Stimulated activated CD8-positive, alpha-beta memory T cell treated with anti-CD3 and anti-CD28 coated beads, Interleukin-4, amount 100 ng/mL, for 48 hours (primary cell): ENCODE results near the gene KRTAP10-11.
"Not testable (repeated sequence)": the region's sequence is repeated elsewhere in the genome, so short reads cannot be mapped to it uniquely, and the experiment has no call there.

Source experiments
- DNase-seq: peaks from one replicate; pipeline ENCODE4 v3.0.0-alpha.2; 2020

The KRTAP10-11 gene

GRCh38 chr21:44670642-44671432, 24.6 kb downstream of the KRTAP10-11 start:
- no peak for DNase-seq

DNA sequence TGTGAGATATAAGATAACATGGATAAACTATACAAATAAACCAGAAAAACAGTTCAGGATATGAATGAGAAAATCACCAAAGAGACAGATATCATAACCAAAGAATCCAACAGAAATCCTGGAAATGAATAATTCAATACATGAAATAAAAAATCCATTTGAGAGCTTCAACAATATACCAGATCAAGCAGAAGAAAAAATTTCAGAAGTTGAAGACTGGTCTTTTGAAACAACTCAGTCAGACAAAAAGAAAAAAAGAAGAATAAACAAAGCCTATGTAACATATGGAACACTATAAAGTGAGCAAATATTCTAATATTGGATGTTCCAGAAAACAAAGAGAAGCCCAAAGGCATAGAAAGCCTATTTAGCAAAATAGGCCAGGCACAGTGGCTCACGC, 25.7 kb downstream of the KRTAP10-11 start:
- DNase-seq: no peak

DNA sequence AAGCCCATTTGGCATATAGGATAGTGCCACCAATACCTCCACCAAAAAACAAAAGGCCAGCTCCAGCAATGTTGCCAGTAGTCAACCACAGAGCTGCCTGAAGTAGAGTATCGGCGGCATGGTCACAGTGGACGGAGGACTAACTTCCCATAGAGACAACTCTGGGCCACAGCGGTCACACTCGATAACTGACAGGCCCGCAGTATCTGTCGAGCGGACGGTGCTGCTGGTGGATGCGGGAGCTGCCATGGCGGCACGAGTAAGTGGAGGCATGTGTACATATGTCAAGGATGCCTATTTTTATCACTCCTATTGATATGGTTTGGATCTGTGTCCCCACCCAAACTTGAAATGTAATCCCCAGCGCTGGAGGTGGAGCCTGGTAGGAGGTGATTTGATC, 31.7 kb downstream of the KRTAP10-11 start:
- no peak for DNase-seq

GRCh38 chr21:44681152-44681551, 34.9 kb downstream of the KRTAP10-11 start:
- DNase-seq: no peak

DNA sequence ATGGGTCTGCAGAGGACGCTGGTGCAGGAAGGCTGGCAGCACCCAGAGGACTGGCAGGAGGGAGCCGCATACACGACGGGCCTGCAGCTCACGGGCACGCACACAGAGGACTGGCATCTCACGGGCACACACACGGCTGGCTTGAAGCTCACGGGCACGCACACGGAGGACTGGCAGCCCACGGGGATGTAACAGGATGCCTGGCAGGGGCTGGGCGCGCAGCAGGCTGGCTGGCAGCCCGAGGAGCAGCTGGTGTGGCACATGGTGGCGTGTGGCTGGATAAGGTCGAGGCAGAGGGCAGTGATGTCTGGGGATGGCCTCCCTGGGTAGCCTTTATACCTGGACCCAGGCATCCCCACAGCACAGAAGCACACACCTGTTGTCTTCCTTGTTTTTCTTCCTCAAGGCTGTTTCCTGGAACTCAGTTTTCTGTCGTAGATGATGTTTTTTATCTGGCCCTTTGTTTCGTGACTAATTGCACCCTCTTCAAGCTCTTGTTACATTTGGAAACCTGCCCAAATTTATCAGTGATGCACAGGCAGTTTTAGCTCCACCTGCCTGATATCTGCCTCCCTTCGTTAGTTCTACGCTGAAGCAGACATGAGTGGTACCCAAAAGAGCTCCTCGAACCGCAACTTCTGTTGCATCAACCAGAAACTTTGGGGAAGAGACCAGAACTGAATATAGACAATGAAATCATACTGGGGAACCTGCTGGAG, 35.8 kb downstream of the KRTAP10-11 start, which contains the start of gene KRTAP12-1:
KRTAP12-1 (minus strand) TSS at position 303 of the 719 bp plus-strand sequence; CDS start at position 263, 40 bp downstream.
- DNase-seq: no peak

DNA sequence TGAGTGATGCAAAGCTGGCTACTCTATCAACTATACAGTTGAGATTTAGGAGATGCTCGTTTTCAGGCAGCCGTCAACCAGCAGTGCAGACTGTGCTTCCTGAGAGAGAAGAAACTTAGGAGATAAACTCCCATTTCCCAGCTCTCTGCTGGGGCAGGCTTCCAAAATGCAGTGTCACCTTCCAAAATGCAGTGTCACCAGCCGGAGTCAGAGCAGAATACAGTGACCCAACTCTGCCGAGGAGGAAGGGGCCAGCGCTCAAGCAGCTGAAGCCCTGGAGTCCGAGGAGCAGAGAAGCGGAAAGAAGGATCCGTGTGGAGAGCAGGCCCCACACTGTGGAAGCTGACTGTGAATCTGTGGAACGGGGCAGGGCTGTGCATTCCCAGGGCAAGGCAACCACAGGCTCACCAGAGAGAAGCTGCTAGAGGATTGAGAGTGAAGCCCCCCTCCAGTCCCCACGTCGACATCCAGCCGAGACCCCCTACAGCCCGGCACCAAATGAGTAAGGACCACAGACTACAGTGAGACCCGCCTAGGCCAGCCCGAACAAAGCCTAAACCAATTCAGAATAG, 36.5 kb downstream of the KRTAP10-11 start:
- no peak for DNase-seq

DNA sequence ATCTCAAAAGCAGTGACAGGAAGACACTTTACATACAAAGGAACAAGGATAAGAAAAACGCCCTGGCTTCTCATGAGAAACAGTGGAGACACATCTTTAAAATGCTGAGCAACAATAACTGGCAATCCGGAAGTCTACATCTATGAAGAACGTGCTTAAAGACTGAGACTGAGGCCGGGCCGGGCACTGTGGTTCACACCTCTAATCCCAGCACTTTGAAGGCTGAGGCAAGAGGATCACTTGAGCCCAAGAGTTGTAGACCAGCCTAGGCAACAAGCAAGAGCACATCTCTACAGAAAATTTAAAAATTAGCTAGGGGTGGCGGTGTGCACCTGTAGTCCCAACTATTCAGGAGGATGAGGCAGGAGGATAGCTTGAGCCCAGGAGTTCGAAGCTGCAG, 37.9 kb downstream of the KRTAP10-11 start:
- DNase-seq: no peak

DNA sequence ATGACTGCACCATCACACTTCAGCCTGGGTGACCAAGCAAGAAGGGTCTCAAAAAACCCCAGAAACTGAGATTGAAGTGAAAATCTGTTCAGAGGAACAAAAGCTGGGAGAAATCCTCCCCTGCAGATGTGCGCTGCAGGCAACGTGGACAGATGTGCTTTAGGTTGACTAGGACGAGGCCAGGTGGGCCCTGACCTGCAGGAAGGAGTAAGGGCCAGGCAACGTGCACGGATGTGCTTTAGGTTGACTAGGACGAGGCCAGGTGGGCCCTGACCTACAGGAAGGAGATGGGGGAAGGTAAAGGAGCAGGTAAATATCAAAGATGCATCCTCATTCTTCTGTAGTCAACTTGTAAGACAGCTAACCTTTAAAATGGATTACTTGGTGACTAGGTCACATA, 38.3 kb downstream of the KRTAP10-11 start:
- DNase-seq: no peak

- DNase-seq: not testable (repeated sequence)
These were observed 38.8 kb downstream of the KRTAP10-11 start for GRCh38 chr21:44685050-44685449.

- DNase-seq: no peak
These were observed 40.0 kb downstream of the KRTAP10-11 start for GRCh38 chr21:44686000-44686781.

DNA sequence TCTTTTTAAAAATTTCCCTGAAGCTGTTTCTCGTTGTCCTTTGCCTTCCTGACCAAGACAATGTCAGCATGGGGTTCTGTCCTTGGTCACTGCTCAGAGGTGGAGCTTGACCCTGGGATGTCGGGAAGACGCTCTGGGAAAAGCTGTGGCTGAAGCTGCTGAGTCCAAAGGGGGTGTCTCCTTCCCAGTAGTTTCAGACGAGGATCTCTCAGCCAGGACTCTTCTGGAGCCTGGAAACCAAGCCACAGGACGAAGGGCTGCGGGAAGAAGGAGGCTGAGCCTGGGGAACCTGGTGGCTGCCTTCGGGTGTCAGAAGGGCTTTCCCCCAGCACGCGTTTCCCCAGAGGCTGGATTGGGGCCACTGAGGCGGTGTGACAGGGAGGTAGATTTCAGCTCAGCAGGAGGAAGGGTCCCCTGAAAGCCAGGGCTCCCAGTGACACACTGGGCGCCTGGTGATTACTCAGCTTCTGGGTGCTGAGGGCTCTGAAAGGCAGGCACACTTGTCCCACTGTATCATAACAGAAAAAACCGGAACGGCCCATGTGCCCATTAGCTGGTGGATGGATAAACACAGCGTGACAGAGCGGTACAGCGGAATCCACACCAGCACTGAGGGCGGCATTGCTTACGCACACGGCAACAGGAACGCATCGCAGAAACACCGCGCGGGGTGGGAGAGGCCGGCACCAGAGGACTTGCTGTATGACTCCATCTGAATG, 40.8 kb downstream of the KRTAP10-11 start:
- DNase-seq: no peak

DNA sequence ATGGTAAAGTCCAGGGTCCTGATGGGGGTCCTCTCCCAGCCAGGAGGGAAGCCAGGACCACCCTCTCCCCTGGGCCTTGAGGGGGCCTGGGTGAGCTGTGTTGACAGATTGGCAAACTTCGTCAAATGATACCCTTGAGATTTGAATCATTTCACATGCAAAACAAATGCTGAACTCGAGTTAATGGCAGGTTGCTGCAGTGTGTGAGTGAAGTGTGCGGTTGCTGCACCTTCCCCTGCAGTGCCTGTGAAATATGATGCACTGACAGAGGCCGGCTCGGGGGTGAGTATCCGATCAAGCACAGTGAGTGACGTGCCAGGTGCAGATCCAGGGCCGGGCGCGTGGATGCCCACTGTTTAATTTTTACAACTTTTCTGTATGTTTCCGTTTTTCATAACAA, 41.5 kb downstream of the KRTAP10-11 start:
- no peak for DNase-seq

GRCh38 chr21:44689740-44690139, 43.5 kb downstream of the KRTAP10-11 start:
- DNase-seq: not testable (repeated sequence)

DNA sequence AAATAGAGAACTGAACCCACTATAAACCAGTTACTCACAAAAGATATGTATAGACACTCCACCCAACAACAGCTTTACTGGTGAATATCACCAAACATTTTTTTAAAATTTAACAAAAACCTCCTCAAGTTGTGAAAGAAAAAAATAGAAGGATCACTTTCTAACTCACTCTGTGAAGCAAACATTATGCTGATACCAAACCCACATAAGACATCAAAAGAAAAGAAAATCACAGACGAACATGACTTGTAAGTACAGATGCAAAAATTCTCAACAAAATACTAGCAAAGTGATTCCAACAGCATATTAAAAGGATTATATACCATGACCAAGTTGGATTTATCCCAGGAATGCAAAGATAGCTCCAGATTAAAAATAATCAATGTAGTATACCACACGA, 45.5 kb downstream of the KRTAP10-11 start:
- no peak for DNase-seq

DNA sequence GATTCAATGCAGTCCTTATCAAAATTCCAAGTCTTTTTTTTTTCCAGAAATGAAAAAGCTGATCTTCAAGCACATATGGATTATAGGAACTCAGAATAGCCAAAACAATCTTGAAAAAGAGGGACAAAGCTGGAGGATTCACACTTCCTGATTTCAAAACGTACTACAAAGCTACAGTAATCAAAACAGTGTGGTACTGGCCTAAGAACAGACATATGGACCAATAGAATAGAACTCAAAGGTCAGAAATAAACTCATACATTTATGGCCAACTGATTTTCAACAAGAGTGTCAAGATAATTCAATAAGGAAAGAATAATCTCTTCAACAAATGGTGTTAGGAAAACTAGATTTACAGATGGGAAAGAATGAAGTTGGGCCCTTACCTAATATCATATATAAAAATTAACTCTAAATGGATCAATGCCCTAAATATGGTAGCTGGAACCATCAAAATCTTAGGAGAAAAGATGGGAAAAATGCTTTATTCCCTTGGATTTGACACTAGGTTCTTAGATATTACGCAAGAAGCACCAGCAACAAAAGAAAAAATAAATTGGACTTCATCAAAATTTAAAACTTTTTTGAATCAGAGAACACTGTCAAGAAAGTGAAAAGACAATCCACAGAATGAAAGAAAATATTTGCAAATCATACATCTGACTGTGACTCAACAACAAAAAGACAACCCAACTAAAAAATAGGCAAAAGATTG, 46.7 kb downstream of the KRTAP10-11 start:
- no peak for DNase-seq

- DNase-seq: no peak
These were observed 48.6 kb downstream of the KRTAP10-11 start for GRCh38 chr21:44694776-44695175.

DNA sequence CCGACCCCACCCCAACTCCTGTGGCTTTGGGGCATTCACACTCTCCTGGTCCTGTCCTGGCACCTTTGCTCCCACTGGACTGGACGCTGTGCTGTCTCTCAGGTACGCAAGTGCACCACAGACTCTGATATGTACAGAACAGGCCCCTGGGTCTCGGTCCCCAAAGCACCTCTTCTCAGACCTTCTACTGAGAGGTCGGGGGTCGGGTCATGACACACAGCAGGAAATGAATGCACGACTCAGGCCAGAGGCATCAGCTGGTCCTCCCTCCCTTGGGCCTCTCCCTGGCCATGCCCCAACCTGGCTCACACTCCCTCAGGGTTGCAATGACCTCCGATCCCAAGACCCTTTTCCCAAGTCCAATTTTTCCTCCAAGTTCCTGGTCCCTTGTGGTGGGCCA, 49.0 kb downstream of the KRTAP10-11 start:
- no peak for DNase-seq

- DNase-seq: no peak
These were observed 49.4 kb downstream of the KRTAP10-11 start for GRCh38 chr21:44695641-44696040.

- DNase-seq: no peak
These were observed 50.4 kb downstream of the KRTAP10-11 start for GRCh38 chr21:44696572-44696971.
